ENCODE measurements around the gene RIT2.

GRCh38 chr18:42920621-42921020 is 194.9 kb downstream of the RIT2 start:
- no peak for TF ChIP-seq CTCF (IDR thresholded peaks at IDR 0.05)
- no peak for TF ChIP-seq POLR2A (IDR thresholded peaks at IDR 0.05)
